Astrocyte (in vitro differentiated cells and primary cell): ENCODE results near the gene FAM9B. TPM values are rescaled to one million over a fixed set of nuclear protein-coding genes. Genes with fewer than 3 reads are reported as not detected.

ENCODE experiments used
- DNase-seq: peaks from one replicate; pipeline ENCODE4 v3.0.0-alpha.2; 2010; ENCODE audit warnings: low read depth
- FAIRE-seq: peaks from 2 replicates; lab custom pipeline; 2011; peaks lifted over from hg19 to GRCh38; lab: Jason Lieb, UNC
- H2AFZ ChIP-seq: 2 replicates; pipeline ENCODE4 v1.6.0; 2012; ENCODE audit warnings: low read depth, low read length, inconsistent platforms
- H3K27ac ChIP-seq: 2 replicates; pipeline ENCODE4 v1.5.1; 2011; ENCODE audit warnings: low read depth, low read length, inconsistent platforms
- H3K27me3 ChIP-seq: 2 replicates; pipeline ENCODE4 v1.6.0; 2011; ENCODE audit warnings: low read length, inconsistent platforms; ENCODE audit not compliant: insufficient read depth
- H3K36me3 ChIP-seq: 2 replicates; pipeline ENCODE4 v1.5.1; 2011; ENCODE audit warnings: low read length, inconsistent platforms; ENCODE audit not compliant: insufficient read depth
- H3K4me1 ChIP-seq: 2 replicates; pipeline ENCODE4 v1.5.1; 2011; ENCODE audit warnings: low read length, inconsistent platforms; ENCODE audit not compliant: insufficient read depth
- H3K4me2 ChIP-seq: 2 replicates; pipeline ENCODE4 v1.6.0; 2012; ENCODE audit warnings: low read length, inconsistent platforms
- H3K4me3 ChIP-seq: 2 replicates; pipeline ENCODE4 v1.5.1; 2011; ENCODE audit warnings: low read depth, mild to moderate bottlenecking, low read length, inconsistent platforms; ENCODE audit not compliant: insufficient read depth
- H3K79me2 ChIP-seq: 2 replicates; pipeline ENCODE4 v1.6.0; 2012; ENCODE audit warnings: mild to moderate bottlenecking, low read length, inconsistent platforms; ENCODE audit not compliant: insufficient read depth
- H3K9ac ChIP-seq: 2 replicates; pipeline ENCODE4 v1.6.0; 2012; ENCODE audit warnings: mild to moderate bottlenecking, low read length, inconsistent platforms
- H3K9me3 ChIP-seq: 2 replicates; pipeline ENCODE4 v1.5.1; 2012; ENCODE audit warnings: low read depth, mild to moderate bottlenecking, low read length, inconsistent platforms; ENCODE audit not compliant: insufficient read depth
- H4K20me1 ChIP-seq: 2 replicates; pipeline ENCODE4 v1.6.0; 2012; ENCODE audit warnings: low read length, inconsistent platforms; ENCODE audit not compliant: insufficient read depth
- H3K27ac Mint-ChIP-seq: one replicate; pipeline ENCODE4 v1.8.0; 2021; ENCODE audit warnings: mild to moderate bottlenecking, mixed read lengths; ENCODE audit not compliant: unreplicated experiment
- H3K27me3 Mint-ChIP-seq: one replicate; pipeline ENCODE4 v1.8.0; 2021; ENCODE audit warnings: low read depth, mixed read lengths; ENCODE audit not compliant: unreplicated experiment
- H3K36me3 Mint-ChIP-seq: one replicate; pipeline ENCODE4 v1.8.0; 2021; ENCODE audit warnings: low read depth, mixed read lengths; ENCODE audit not compliant: unreplicated experiment
- H3K4me1 Mint-ChIP-seq: one replicate; pipeline ENCODE4 v1.8.0; 2021; ENCODE audit warnings: low read depth, mixed read lengths; ENCODE audit not compliant: unreplicated experiment
- H3K4me3 Mint-ChIP-seq: one replicate; pipeline ENCODE4 v1.8.0; 2021; ENCODE audit warnings: mild to moderate bottlenecking, moderate library complexity, mixed read lengths; ENCODE audit not compliant: unreplicated experiment
- H3K9me3 Mint-ChIP-seq: one replicate; pipeline ENCODE4 v1.8.0; 2021; ENCODE audit warnings: mild to moderate bottlenecking, mixed read lengths; ENCODE audit not compliant: unreplicated experiment
- EZH2 ChIP-seq: IDR thresholded peaks from 2 replicates; pipeline ENCODE4 v1.6.1; 2012; ENCODE audit warnings: mild to moderate bottlenecking, low read length, inconsistent platforms; ENCODE audit not compliant: insufficient read depth
- total RNA-seq: library from RNA; stranded (reverse); gene quantifications from 2 replicates; pipeline ENCODE4 v1.2.1, GENCODE V29; 2021
- TF ChIP-seq, protein P1 (sequence below): IDR thresholded peaks from 2 replicates; pipeline ENCODE4 v1.5.1; 2011; ENCODE audit warnings: low read depth, mild to moderate bottlenecking, inconsistent platforms, low read length, moderate library complexity; ENCODE audit not compliant: insufficient read depth

Gene FAM9B
- total RNA-seq, 1 donor from 2014 or later, result not detected

DNA sequence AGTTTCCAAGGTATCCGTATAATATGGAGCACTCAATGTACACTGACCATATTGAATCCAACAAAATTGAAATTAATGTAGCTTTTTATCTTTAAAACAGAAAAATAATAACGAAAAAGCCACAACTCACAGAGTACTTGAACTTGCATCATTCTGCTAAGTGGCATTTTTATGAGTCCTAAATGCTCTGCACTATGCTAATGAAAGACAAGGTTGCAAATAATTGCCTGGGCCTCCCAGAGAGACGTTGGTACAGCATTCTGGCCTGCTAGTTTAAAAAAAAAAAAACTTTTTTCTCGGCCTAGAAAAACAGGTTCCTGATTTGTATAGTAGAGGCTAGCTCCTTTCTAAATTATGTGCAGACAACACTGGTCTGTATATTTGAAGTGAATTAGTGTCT, 4.3 kb upstream of the FAM9B start:
- Histone ChIP-seq H3K79me2 (no peaks in the 10 kb centered on the region), H3K36me3 (no peaks in the 10 kb centered on the region), H3K27ac (no peak overlapping the region), H3K4me2 (no peak overlapping the region), H2AFZ (no peak overlapping the region), H3K27me3 (no peaks in the 10 kb centered on the region), H3K4me3 (no peak overlapping the region), H3K9me3 (no peaks in the 10 kb centered on the region), H3K4me1 (no peaks in the 10 kb centered on the region), H4K20me1 (no peaks in the 10 kb centered on the region), H3K9ac (no peak overlapping the region)
- FAIRE-seq (peak; percentile 69), DNase-seq (no peak)
- H3K27me3 Mint-ChIP-seq, result no peaks in the 10 kb centered on the region
- no peak overlapping the region for H3K4me3 Mint-ChIP-seq
- H3K36me3 Mint-ChIP-seq, result no peaks in the 10 kb centered on the region
- no peak overlapping the region for H3K27ac Mint-ChIP-seq
- peaks cover 2% of the 10 kb centered on the region for H3K9me3 Mint-ChIP-seq
- H3K4me1 Mint-ChIP-seq, result no peaks in the 10 kb centered on the region
- TF ChIP-seq EZH2, result no peak
- TF ChIP-seq, protein P1, sequence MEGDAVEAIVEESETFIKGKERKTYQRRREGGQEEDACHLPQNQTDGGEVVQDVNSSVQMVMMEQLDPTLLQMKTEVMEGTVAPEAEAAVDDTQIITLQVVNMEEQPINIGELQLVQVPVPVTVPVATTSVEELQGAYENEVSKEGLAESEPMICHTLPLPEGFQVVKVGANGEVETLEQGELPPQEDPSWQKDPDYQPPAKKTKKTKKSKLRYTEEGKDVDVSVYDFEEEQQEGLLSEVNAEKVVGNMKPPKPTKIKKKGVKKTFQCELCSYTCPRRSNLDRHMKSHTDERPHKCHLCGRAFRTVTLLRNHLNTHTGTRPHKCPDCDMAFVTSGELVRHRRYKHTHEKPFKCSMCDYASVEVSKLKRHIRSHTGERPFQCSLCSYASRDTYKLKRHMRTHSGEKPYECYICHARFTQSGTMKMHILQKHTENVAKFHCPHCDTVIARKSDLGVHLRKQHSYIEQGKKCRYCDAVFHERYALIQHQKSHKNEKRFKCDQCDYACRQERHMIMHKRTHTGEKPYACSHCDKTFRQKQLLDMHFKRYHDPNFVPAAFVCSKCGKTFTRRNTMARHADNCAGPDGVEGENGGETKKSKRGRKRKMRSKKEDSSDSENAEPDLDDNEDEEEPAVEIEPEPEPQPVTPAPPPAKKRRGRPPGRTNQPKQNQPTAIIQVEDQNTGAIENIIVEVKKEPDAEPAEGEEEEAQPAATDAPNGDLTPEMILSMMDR, result no peak

DNA sequence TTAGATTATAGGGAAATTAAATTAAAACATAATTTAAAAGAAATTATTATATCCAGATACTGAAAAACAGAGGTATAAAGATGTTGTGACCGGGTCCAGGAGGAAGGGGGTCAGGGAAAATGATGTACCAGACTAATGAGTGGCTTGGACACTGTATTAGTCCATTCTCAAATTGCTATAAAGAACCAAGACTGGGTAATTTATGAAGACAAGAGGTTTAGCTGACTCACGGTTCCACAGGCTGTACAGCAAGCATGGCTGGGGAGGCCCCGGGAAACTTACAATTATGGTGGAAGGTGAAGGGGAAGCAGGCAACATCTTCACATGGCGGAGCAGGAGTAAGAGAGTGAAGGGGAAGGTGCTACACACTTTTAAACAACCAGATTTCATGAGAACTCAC, 3.4 kb upstream of the FAM9B start:
- Histone ChIP-seq H3K27ac (no peak overlapping the region), H3K4me2 (no peak overlapping the region), H3K27me3 (no peaks in the 10 kb centered on the region), H3K36me3 (no peaks in the 10 kb centered on the region), H3K9ac (no peak overlapping the region), H2AFZ (no peak overlapping the region), H3K79me2 (no peaks in the 10 kb centered on the region), H3K9me3 (no peaks in the 10 kb centered on the region), H3K4me3 (no peak overlapping the region), H3K4me1 (no peaks in the 10 kb centered on the region), H4K20me1 (no peaks in the 10 kb centered on the region)
- no peak for TF ChIP-seq EZH2
- TF ChIP-seq, protein P1, result no peak
- H3K4me3 Mint-ChIP-seq, result no peak overlapping the region
- DNase-seq, result no peak
- no peaks in the 10 kb centered on the region for H3K27me3 Mint-ChIP-seq
- no peaks in the 10 kb centered on the region for H3K4me1 Mint-ChIP-seq
- no peaks in the 10 kb centered on the region for H3K36me3 Mint-ChIP-seq
- no peak for FAIRE-seq
- peaks cover 2% of the 10 kb centered on the region for H3K9me3 Mint-ChIP-seq
- H3K27ac Mint-ChIP-seq, result no peak overlapping the region

DNA sequence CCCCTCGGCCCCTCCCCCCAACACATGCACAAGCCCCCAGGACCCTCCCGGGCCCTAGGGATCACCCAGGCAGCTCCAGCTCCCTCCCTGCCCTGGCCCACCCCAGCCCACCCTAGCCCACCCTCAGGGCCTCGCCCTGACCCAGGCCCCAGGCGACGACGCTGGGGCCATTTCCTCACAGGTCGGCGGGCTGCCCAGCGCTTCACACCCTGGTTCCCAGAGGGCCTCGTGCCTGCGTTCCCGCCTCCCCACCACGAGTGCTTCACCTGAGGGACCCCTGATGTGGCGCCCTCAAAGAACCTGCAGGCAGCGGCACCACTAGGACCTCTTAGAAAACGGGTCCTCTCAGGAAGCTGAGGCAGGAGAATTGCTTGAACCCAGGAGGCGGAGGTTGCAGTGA, 341 bp downstream of the FAM9B start:
- no peak overlapping the region for H2AFZ ChIP-seq
- DNase-seq (no peak), FAIRE-seq (no peak)
- H3K4me1 ChIP-seq, result no peaks in the 10 kb centered on the region
- TF ChIP-seq, protein P1, result no peak
- no peak for TF ChIP-seq EZH2
- no peaks in the 10 kb centered on the region for H3K36me3 Mint-ChIP-seq
- H3K27me3 Mint-ChIP-seq, result peaks cover 3% of the 10 kb centered on the region
- no peak overlapping the region for H3K4me3 Mint-ChIP-seq
- H3K27ac Mint-ChIP-seq, result no peak overlapping the region
- no peaks in the 10 kb centered on the region for H4K20me1 ChIP-seq
- no peak overlapping the region for H3K27ac ChIP-seq
- no peak overlapping the region for H3K4me3 ChIP-seq
- H3K36me3 ChIP-seq, result no peaks in the 10 kb centered on the region
- H3K9me3 Mint-ChIP-seq, result peaks cover 2% of the 10 kb centered on the region
- no peaks in the 10 kb centered on the region for H3K4me1 Mint-ChIP-seq
- no peaks in the 10 kb centered on the region for H3K9me3 ChIP-seq
- H3K27me3 ChIP-seq, result no peaks in the 10 kb centered on the region
- H3K9ac ChIP-seq, result no peak overlapping the region
- no peak overlapping the region for H3K4me2 ChIP-seq
- no peaks in the 10 kb centered on the region for H3K79me2 ChIP-seq
